BJ (cell line): ENCODE data around the gene SETD1B. TPM values are rescaled to one million over a fixed set of nuclear protein-coding genes. Genes with fewer than 3 reads are reported as not detected.

Experiments
- CTCF ChIA-PET: fragments of 350-600 bp; formaldehyde crosslinking; extraction: SDS; loops from one replicate; lab custom pipeline; 2021; ENCODE audit warnings: antibody characterized with exemption, inconsistent platforms; lab: Yijun Ruan, JAX
- POLR2A ChIA-PET: fragments of 300-600 bp; sonication (Branson Sonifier 250); formaldehyde crosslinking; extraction: SDS; loops from one replicate; lab custom pipeline; 2021; ENCODE audit warnings: antibody characterized with exemption; lab: Charles Lee
- DNase-seq: peaks from one replicate; pipeline ENCODE4 v3.0.0-alpha.2; 2011; ENCODE audit warnings: low read depth
- H3K27me3 ChIP-seq: 2 replicates; pipeline ENCODE4 v1.6.0; 2011; ENCODE audit warnings: low read length; ENCODE audit not compliant: control insufficient read depth, insufficient read depth
- H3K36me3 ChIP-seq: 2 replicates; pipeline ENCODE4 v1.5.1; 2011; ENCODE audit warnings: low read length; ENCODE audit not compliant: control insufficient read depth, insufficient read depth
- H3K4me3 ChIP-seq: 2 replicates; pipeline ENCODE4 v1.5.1; 2011; ENCODE audit warnings: low read depth, mild to moderate bottlenecking, control low read depth, low read length
- polyA plus RNA-seq: library from polyadenylated mRNA; depleted of rRNA; stranded (reverse); fragments of >200 nt; gene quantifications from 2 replicates; pipeline ENCODE4 v1.2.3, GENCODE V29; 2011
- TF ChIP-seq, protein P1 (sequence below): IDR thresholded peaks from 2 replicates; pipeline ENCODE4 v1.5.1; 2011; ENCODE audit warnings: low read depth, mild to moderate bottlenecking, control low read depth, inconsistent platforms, low read length, moderate library complexity; ENCODE audit not compliant: insufficient read depth

Gene SETD1B
- polyA plus RNA-seq, 1 experiment = 0.85 TPM

DNA sequence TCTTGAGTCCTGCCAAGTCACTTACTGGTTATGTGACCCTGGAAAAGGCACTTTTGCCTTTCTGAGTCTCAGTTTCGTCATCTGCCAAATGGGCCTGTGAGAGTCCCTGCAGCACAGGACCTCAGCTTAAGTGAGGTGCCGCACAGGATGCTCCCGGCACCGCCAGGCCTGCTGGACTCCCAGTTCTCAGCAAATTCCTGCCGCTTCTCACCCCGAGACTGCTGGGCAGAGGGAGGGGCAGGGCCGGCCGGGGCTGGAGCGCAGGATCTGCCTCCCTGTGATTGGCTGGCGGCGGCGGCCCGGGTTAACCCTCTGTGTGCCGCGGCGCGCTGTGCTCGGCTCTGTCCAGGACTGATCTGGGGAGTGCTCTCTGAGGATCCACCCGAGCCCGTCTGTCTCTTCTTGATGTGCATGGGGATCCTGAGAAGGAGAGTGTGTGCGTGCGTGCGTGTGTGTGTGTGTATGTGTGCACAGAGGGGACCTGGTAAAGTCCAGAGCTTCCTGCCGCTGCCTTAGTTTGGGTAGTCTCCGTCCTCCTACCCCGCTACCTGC lies 8.6 kb downstream of the SETD1B start:
- Histone ChIP-seq H3K4me3 (peak overlapping the region; percentile 77), H3K36me3 (peaks cover 55% of the 10 kb centered on the region), H3K27me3 (no peaks in the 10 kb centered on the region)
- TF ChIP-seq, protein P1, sequence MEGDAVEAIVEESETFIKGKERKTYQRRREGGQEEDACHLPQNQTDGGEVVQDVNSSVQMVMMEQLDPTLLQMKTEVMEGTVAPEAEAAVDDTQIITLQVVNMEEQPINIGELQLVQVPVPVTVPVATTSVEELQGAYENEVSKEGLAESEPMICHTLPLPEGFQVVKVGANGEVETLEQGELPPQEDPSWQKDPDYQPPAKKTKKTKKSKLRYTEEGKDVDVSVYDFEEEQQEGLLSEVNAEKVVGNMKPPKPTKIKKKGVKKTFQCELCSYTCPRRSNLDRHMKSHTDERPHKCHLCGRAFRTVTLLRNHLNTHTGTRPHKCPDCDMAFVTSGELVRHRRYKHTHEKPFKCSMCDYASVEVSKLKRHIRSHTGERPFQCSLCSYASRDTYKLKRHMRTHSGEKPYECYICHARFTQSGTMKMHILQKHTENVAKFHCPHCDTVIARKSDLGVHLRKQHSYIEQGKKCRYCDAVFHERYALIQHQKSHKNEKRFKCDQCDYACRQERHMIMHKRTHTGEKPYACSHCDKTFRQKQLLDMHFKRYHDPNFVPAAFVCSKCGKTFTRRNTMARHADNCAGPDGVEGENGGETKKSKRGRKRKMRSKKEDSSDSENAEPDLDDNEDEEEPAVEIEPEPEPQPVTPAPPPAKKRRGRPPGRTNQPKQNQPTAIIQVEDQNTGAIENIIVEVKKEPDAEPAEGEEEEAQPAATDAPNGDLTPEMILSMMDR = no peak; the same call in 1 of the 2 replicates
- ChIA-PET CTCF (interaction anchor here (0.6 to 13.6 kb wide), 26 partner anchors 8 to 340 kb away, joined by 3 to 467 read pairs (median 5); partner anchors contain the start of genes PSMD9, RHOF and SETD1B), POLR2A (interaction anchor here (1.0 to 1.3 kb wide), 2 partner anchors 10 to 18 kb away, joined by 4 to 8 read pairs; no protein-coding TSS in a partner anchor)
- DNase-seq = no peak

DNA sequence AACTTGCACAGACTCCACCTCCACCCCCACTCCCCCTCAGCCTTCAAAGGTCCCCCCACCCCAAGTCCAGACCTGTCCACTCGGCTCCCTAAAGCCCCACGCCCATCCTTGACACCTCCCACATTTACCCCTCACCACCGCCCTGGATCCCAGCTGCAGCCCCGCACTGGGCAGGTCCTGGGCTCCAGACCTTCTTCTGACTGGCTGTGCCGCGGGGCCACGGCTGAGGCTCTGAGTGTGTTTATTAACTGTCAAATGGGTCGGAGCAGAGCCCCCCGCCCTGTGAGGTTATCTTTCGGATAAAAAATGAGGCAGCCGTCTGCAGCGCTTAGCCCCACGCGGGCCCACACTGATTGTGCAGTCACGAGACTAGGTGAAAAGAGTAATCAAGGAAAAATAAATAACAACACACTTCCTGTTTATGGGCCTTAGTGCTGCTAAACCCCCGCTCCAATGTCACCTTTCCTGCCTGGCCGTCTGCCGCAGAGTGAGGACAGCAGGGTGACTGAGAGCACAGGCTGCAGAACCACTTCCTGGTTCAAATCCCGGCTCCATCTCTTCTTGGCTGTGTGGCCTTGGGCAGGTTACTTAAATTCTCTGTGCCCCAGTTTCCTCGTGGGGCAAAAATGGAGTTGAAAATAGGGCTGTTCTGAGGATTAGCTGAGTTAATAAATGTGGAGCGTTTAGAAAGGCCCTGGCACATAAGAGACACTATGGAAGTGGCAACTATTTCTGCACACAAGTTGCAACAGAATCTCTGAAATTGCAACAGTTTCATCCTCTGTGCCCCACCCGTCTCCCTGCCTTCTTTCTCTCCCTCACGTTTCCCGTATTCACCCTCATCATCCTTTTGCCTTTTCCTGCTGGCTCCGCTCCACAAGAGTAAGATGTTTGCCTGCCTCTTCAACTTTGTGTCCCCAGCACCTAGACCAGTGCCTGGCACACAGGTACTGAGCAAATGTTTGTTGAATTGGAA lies 9.4 kb downstream of the SETD1B start:
- peak overlapping the region; percentile 77 for H3K4me3 ChIP-seq
- H3K36me3 ChIP-seq = peaks cover 54% of the 10 kb centered on the region
- ChIA-PET POLR2A (no interaction called here), CTCF (interaction anchor here (0.6 to 13.6 kb wide), 13 partner anchors 14 to 119 kb away, joined by 3 to 467 read pairs (median 6); partner anchors contain the start of genes PSMD9, RHOF and SETD1B)
- no peak for DNase-seq
- TF ChIP-seq, protein P1 = no peak
- no peaks in the 10 kb centered on the region for H3K27me3 ChIP-seq

DNA sequence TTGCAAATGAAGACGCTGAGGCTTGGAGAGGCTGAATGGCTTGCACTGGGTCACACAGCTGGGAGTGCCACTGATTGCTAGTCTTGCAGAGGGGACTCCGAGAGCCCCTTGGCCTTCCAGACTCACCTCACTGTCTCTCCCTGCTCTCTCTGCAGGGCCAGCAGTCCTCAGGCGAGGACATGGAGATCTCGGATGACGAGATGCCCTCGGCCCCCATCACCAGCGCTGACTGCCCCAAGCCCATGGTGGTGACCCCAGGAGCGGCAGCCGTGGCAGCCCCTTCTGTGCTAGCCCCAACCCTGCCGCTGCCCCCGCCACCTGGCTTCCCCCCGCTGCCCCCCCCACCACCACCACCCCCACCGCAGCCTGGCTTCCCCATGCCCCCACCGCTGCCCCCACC lies 10.1 kb downstream of the SETD1B start:
- no peaks in the 10 kb centered on the region for H3K27me3 ChIP-seq
- no peak for DNase-seq
- H3K36me3 ChIP-seq = peaks cover 49% of the 10 kb centered on the region
- POLR2A ChIA-PET = no interaction called here
- CTCF ChIA-PET = interaction anchor here (13.6 kb wide), 1 partner anchor 17 kb away, joined by 467 read pairs; the partner anchor contains the start of genes RHOF and SETD1B
- TF ChIP-seq, protein P1 = no peak
- H3K4me3 ChIP-seq = no peak overlapping the region

DNA sequence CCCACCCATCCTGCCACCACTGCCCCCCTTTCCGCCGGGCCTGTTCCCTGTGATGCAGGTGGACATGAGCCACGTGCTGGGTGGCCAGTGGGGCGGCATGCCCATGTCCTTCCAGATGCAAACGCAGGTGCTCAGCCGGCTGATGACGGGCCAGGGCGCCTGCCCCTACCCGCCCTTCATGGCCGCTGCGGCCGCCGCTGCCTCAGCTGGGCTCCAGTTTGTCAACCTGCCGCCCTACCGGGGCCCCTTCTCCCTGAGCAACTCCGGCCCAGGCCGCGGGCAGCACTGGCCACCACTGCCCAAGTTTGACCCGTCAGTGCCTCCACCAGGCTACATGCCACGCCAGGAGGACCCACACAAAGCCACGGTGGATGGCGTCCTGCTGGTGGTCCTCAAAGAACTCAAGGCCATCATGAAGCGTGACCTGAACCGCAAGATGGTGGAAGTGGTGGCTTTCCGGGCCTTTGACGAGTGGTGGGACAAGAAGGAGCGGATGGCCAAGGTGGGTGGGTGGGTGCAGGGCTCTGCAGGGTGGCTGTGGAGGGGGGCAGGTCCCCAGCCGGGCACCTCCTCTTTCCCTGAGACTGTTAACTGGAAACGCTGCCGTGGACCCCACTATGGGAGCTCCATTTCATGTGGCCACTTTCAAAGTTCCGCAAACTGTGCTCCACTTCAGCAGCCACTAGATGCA lies 10.8 kb downstream of the SETD1B start:
- CTCF ChIA-PET = interaction anchor here (1.2 to 13.6 kb wide), 3 partner anchors 18 to 22 kb away, joined by 4 to 467 read pairs (median 6); partner anchors contain the start of genes RHOF and SETD1B
- peaks cover 50% of the 10 kb centered on the region for H3K36me3 ChIP-seq
- POLR2A ChIA-PET = no interaction called here
- no peaks in the 10 kb centered on the region for H3K27me3 ChIP-seq
- no peak overlapping the region for H3K4me3 ChIP-seq
- TF ChIP-seq, protein P1 = no peak
- no peak for DNase-seq
